AML-193 (cell line): Measurements from ENCODE around the gene C3orf62.
"Not testable (repeated sequence)": the region's sequence is repeated elsewhere in the genome, so short reads cannot be mapped to it uniquely, and the experiment has no call there.

Source experiments
- DNase-seq, 2 experiments: peaks; one replicate each; lab custom pipeline; 2025; lab: John Stamatoyannopoulos, UW

C3orf62 gene

DNA sequence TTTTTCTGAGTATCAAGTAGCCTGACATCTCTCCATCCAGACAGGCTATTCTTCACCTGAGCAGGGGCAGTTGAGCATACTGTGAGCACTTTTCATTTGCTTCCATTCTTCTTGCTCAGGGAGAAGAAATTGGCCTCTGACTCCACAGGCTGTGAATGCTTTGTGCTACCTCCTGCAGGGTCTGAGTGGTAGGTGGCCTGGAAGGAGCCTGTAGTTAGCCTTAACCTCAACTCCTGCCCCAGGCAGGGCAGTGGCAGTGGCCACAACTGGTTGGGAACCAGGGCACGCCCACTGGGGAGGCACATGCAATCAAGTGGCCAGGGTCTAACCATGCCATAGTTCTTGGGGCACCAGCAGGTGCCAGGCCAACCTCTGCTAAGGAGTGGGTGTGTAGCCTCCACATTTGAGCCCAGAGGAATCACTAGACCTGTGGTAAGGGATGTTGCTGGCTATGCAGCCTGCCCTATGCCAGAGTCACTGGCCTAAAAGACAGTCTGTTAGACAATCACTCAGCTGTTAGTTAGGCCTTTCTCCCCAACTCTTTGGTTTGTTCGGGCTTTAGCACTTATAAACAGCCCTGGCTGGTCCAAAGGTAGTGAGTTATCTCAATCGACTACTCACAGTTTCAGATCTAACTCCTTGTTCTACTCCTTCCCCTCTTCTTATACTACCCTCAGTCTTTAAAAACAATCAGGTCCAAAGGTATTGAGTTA lies 7.4 kb downstream of the C3orf62 start:
- DNase-seq: no peak

DNA sequence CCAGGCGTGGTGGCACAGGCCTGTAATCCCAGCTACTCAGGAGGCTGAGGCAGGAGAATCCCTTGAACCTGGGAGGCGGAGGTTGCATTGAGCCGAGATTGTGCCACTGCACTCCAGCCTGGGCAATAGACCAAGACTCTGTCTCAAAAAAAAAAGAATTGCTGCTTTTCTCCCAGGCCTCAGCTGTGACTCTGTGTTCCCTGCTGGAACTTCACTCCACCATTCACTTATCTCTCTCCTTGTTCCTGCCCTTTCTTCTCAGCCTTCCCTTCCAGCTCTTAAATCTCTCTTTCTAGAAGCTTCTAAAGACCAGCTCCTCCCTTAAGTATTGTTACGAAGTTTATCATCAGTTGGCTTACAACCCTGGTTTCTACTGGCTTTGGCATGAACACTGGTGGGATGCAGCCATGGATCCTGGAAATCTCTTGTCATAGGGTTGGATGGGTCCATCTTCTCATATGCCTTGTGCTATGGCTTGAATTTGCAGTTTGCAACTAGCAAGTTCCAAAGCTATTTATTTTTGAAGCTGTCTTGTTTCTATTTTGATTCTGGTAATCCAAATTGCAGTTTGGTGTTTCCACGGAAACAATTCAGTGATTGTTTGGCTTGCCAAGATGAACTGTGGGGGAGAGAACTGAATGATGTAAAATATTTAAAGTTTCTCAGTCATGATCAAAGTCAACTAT lies 10.5 kb downstream of the C3orf62 start:
- DNase-seq: no peak

- no peak for DNase-seq
Observed at GRCh38 chr3:49265661-49266386, 11.2 kb downstream of the C3orf62 start.

DNA sequence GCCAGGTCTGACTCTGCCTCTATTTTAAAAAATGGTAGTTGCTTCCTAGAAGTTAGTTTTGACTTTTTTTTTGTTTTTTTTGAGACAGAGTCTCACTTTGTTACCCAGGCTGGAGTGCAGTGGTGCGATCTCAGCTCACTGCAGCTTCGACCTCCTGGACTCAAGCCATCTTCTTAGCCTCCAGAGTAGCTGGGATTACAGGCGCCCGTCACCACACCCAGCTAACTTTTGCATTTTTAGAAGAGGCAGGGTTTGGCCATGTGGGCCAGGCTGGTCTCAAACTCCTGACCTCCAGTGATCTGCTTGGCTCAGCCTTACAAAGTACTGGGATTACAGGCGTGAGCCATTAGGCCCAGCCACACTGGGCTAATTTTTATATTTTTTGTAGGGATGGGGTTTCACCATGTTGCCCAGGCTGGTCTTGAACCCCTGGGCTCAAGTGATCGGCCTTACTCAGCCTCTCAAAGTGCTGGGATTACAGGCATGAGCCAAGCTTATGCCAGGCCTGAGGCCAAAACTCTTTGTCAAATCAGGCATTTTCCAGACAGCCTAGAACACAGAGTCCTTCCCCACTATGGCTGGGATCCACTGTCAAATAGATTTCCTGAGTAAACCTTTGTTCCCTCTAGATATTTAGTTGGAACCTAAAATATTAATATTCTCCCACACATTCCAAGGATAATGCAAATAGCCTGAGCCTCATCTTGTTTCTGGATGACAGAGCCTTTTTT lies 13.7 kb downstream of the C3orf62 start:
- no peak for DNase-seq

DNA sequence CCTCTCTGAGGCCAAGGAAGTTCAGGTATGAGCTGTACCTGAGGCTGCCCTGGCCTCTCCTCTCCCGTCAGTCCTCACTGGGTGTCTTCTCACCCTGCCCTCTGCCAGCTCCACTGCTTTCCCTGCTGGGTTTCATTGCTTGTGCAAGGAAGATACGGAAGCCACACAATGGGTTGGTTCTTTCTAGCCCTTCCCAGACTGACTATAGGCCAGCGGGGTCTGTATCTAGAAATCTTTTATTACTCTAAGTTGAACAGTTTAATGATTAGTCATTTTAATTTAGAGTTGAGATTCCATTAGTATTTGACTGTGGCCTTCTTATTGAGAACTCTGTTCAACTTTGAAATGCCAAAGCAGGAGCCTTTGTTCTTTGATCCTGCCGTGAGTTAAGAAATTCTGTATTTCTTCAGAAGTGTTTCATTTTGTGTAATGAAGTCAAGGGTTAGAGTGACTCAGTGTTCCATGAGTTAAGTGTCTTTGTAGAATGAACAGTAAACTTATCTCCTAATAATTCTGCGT lies 16.2 kb downstream of the C3orf62 start:
- DNase-seq: no peak

GRCh38 chr3:49257187-49257586 lies 19.8 kb downstream of the C3orf62 start:
- DNase-seq: no peak

GRCh38 chr3:49255718-49256511 lies 21.1 kb downstream of the C3orf62 start:
- DNase-seq: no peak

- no peak for DNase-seq
Observed at GRCh38 chr3:49255112-49255511, 21.9 kb downstream of the C3orf62 start.

GRCh38 chr3:49253512-49253911 lies 23.5 kb downstream of the C3orf62 start:
- DNase-seq: no peak

DNA sequence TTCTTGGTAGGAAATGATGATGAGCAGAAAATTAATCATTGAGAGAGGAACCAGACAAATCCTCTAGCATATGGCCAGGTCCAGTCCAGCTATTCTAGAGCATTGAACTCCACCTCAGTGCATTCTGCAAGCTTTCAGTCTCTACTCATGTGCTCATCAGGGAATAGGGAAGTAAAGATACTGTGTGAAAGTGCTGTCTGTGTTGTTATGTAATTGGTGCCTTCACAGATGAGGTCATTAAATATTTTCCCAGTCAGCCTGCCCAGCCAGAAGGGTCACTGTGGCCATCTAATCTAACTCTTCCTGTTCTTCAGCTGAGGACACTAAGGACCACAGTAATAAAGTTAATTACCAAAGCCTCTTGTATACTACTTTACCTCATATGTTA lies 28.2 kb downstream of the C3orf62 start:
- DNase-seq: peak; percentile 95 to 96

DNA sequence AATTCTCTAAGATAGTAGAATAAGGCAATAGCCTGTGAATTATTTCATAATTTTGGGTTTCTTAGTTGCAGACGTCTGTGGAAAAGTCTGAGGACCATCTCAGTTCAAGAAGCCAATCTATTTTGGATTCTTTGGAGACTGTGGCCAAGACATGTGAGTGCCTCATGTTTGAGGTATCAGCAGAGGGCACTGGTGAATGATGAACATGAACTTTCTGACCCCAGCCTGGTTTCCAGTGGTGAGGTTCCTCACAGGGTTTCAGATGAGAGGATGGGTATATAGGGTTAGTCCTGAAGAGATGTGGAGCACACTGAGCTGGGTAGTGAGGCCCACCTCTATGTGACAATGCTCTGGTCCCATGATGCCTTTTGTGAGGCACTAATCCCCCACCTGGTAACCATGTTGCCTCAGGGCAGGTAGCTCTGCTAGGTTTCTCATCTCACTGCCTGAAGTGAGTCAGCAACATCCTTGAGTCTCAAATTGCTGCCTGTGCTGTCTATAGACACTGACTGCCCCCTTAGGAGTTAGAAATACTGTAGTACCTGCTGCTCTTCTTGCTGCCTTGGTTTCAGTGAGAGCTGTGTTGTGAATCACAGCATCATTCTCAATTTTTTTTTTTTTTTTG lies 32.3 kb downstream of the C3orf62 start:
- peak; percentile 21 to 38 for DNase-seq

DNA sequence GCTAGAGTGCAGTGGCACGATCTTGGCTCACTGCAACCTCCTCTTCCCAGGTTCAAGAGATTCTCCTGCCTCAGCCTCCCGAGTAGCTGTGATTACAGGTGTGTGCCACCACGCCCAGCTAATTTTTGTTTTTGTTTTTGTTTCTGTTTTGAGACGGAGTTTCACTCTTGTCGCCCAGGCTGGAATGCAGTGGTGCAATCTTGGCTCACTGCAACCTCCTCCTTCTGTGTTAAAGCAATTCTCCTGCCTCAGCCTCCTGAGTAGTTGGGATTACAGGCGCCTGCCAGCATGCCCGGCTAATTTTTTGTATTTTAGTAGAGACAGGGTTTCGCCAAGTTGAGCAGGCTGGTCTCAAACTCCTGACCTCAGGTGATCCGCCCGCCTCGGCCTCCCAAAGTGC lies 36.9 kb downstream of the C3orf62 start:
- not testable (repeated sequence) for DNase-seq

DNA sequence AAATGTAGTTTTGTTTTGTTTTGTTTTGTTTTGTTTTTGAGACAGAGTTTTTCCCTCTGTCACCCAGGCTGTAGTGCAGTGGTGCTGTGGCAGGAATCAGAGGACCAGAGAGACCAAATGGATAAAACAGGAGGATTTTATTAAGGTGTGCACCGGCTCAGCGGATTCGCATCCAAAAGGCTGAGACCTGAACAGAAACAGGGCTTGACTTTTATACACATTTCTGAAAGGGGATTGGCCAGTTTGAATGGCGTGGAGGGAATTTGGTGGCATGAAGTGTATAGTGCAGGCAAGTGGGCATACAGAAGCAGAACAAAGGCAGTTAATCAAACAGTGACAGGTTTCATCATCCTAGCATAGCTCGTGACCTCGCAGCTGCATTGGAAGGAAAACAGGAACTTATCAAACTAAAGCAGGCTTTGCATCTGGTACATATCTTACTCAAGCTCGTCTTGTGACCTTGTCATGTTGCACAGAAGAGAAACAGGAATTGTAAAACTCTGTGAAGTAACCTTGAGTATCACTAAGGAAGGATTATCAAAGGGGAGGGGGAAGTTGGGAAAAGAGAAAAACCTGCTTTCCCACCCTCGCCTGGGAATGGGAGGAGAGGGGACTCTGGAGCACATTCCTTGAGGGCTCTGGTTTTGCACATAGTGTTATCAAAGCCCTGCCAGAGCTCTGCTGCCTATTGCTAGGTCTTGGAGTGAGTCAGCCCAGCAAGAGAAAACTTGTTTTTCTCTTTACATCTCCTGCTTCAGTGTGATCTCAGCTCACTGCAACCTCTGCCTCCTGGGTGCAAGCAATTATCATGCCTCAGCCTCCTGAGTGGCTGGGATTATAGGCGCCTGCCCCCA lies 38.5 kb downstream of the C3orf62 start:
- peak; percentile 99 to 100 for DNase-seq

- no peak for DNase-seq
Observed at GRCh38 chr3:49237344-49237743, 39.7 kb downstream of the C3orf62 start.

DNA sequence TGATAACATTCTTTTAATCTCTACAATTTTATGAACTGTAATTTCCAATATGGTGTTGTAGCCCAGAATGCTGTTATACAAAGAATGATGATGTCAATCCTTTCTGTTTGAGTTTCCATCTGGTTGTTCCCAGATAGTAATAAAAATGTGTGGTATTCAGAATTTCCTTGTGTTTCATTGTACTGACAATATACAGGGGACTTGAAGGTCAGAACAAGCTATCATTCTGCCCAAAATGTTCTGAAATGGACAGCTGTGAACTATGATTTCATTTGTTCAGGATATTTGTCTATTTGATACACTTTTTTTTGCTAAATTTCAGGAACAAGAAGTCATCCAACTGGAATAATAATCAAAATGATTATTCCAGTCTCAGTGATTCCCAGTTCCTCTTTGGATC lies 40.8 kb downstream of the C3orf62 start:
- no peak for DNase-seq

DNA sequence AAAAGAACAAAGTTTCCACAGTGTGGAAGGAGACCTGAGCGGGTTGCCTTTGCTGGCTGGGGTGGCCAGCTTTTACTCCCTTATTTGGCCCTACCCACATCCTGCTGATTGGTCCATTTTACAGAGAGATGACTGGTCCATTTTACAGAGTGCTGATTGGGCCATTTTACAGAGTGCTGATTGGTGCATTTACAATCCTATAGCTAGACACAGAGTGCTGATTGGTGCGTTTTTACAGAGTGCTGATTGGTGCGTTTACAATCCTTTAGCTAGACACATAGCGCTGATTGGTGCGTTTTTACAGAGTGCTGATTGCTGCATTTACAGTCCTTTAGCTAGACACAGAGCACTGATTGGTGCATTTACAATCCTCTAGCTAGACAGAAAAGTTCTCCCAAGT lies 48.2 kb downstream of the C3orf62 start:
- not testable (repeated sequence) for DNase-seq

GRCh38 chr3:49222002-49222401 lies 55.0 kb downstream of the C3orf62 start:
- no peak for DNase-seq

DNA sequence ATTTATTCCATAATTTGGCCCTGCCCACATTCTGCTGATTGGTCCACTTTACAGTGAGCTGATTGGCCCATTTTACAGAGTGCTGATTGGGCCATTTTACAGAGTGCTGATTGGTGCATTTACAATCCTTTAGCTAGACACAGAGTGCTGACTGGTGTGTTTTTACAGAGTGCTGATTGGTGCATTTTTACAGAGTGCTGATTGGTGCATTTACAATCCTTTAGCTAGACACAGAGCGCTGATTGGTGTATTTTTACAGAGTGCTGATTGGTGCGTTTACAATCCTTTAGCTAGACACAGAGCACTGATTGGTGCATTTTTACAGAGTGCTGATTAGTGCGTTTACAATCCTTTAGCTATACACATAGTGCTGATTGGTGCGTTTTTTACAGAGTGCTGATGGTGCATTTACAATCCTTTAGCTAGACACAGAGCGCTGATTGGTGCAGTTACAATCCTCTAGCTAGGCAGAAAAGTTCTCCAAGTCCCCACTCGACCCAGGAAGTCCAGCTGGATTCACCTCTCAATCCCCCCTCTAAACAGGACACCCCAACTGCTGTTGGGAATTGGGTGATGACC lies 56.0 kb downstream of the C3orf62 start:
- not testable (repeated sequence) for DNase-seq

- DNase-seq: no peak
Observed at GRCh38 chr3:49219132-49219531, 57.9 kb downstream of the C3orf62 start.
